Measurements from ENCODE around the gene AKT2. TPM values are rescaled to one million over a fixed set of nuclear protein-coding genes. Genes with fewer than 3 reads are reported as not detected.

The AKT2 gene
- polyA plus RNA-seq, 2 of the 4 experiments (the other 2 are of a cell fraction): 136 to 159 TPM

- H3K4me2 ChIP-seq: no peak overlapping the region
- no peak overlapping the region for H3K27ac ChIP-seq
- DNase-seq (ENCODE audit: low read depth in 1 of 2, low spot score in 1 of 2) (no peak), FAIRE-seq (no peak), ATAC-seq (no peak)
- no peaks in the 10 kb centered on the region for H3K9me3 ChIP-seq
- ChIA-PET CTCF (interaction anchor here (0.8 to 2.1 kb wide), 5 partner anchors 28 to 359 kb away, joined by 3 to 10 read pairs (median 4); no protein-coding TSS in a partner anchor), POLR2A (interaction anchor here (0.6 kb wide), 1 partner anchor 12 kb away, joined by 4 read pairs; no protein-coding TSS in a partner anchor)
- H3K4me1 ChIP-seq: no peaks in the 10 kb centered on the region
- TF ChIP-seq CBX8 (IDR thresholded peaks at IDR 0.05): no peak
- no peak for TF ChIP-seq POLR2AphosphoS2 (conservative IDR thresholded peaks at IDR 0.05; ENCODE audit: low read length)
- no peak for TF ChIP-seq ZFP36 (IDR thresholded peaks at IDR 0.05; ENCODE audit: borderline replicate concordance, partially characterized antibody)
- TF ChIP-seq REST (IDR thresholded peaks at IDR 0.05): no peak
- no peak for TF ChIP-seq CEBPB (IDR thresholded peaks at IDR 0.05)
- no peak overlapping the region for H3K4me3 ChIP-seq
- 89% methylated on average over 28 of the region's 28 CpGs for WGBS (ENCODE audit: missing lambda C conversion rate)
Observed at GRCh38 chr19:40274585-40275544, 10.3 kb downstream of the AKT2 start.

- 90% methylated on average over 14 of the region's 14 CpGs for WGBS (ENCODE audit: missing lambda C conversion rate)
- FAIRE-seq (no peak), DNase-seq (ENCODE audit: low read depth in 1 of 2, low spot score in 1 of 2) (no peak), ATAC-seq (0 out of 6 replicates have a peak, but pooled peaks of 1 of the 2 experiments have one; percentile 9)
- TF ChIP-seq KDM5A (IDR thresholded peaks at IDR 0.05): no peak
- no peak for TF ChIP-seq ESRRA (IDR thresholded peaks at IDR 0.05; ENCODE audit: borderline replicate concordance, low read length)
- TF ChIP-seq HOXB5 (CRISPR knock-in tag; IDR thresholded peaks at IDR 0.05): no peak
- no peak for TF ChIP-seq POLR2AphosphoS2 (conservative IDR thresholded peaks at IDR 0.05; ENCODE audit: low read length)
- TF ChIP-seq EHF (CRISPR knock-in tag; IDR thresholded peaks at IDR 0.05): no peak
- no peak for TF ChIP-seq EP300 (IDR thresholded peaks at IDR 0.05)
- no peak for TF ChIP-seq ELK1 (IDR thresholded peaks at IDR 0.05; ENCODE audit: low read depth, low read length)
- H3K4me1 ChIP-seq: no peaks in the 10 kb centered on the region
- ChIA-PET CTCF (interaction anchor here (0.6 to 1.5 kb wide), 2 partner anchors 17 to 129 kb away, joined by 3 read pairs; no protein-coding TSS in a partner anchor), POLR2A (no interaction called here)
- H3K4me3 ChIP-seq: no peak overlapping the region
- H3K4me2 ChIP-seq: no peak overlapping the region
- H3K27ac ChIP-seq: no peak overlapping the region
- no peaks in the 10 kb centered on the region for H3K9me3 ChIP-seq
Observed at GRCh38 chr19:40273469-40274360, 11.4 kb downstream of the AKT2 start.

GRCh38 chr19:40272261-40272660 is 12.9 kb downstream of the AKT2 start:
- no peaks in the 10 kb centered on the region for H3K9me3 ChIP-seq
- H3K27ac ChIP-seq: no peak overlapping the region
- 95% methylated on average over 14 of the region's 14 CpGs for WGBS (ENCODE audit: missing lambda C conversion rate)
- no peak overlapping the region for H3K4me3 ChIP-seq
- ChIA-PET CTCF (interaction anchor here (1.2 kb wide), 1 partner anchor 66 kb away, joined by 3 read pairs; no protein-coding TSS in a partner anchor), POLR2A (no interaction called here)
- H3K4me1 ChIP-seq: no peaks in the 10 kb centered on the region
- FAIRE-seq: no peak
- no peak for ATAC-seq
- H3K4me2 ChIP-seq: no peak overlapping the region
- no peak for DNase-seq (ENCODE audit: low read depth in 1 of 2, low spot score in 1 of 2)
- TF ChIP-seq ZNF302 (CRISPR knock-in tag; IDR thresholded peaks at IDR 0.05): no peak
- TF ChIP-seq ATOH8 (CRISPR knock-in tag; IDR thresholded peaks at IDR 0.05; ENCODE audit: low read depth): no peak
- TF ChIP-seq USF2 (IDR thresholded peaks at IDR 0.05): no peak
- no peak for TF ChIP-seq RFX5 (IDR thresholded peaks at IDR 0.05)
- TF ChIP-seq CHD2 (IDR thresholded peaks at IDR 0.05; ENCODE audit: low read length, partially characterized antibody): no peak
- no peak for TF ChIP-seq CBX2 (IDR thresholded peaks at IDR 0.05; ENCODE audit: borderline replicate concordance, low read depth)
- no peak for TF ChIP-seq MYC (IDR thresholded peaks at IDR 0.05; ENCODE audit: borderline replicate concordance, low read length)
- no peak for TF ChIP-seq POLR2A (IDR thresholded peaks at IDR 0.05; ENCODE audit: low read length)
- no peak for TF ChIP-seq TFCP2L1 (CRISPR knock-in tag; IDR thresholded peaks at IDR 0.05)
- TF ChIP-seq FOSL2 (IDR thresholded peaks at IDR 0.05): no peak
- TF ChIP-seq FOSL2 (CRISPR knock-in tag; IDR thresholded peaks at IDR 0.05): no peak
- no peak for TF ChIP-seq ESRRA (IDR thresholded peaks at IDR 0.05; ENCODE audit: borderline replicate concordance, low read length)
- no peak for TF ChIP-seq HES2 (IDR thresholded peaks at IDR 0.05)
- no peak for TF ChIP-seq MAX (IDR thresholded peaks at IDR 0.05)
- TF ChIP-seq ZFP36 (IDR thresholded peaks at IDR 0.05; ENCODE audit: borderline replicate concordance, partially characterized antibody): no peak
